H1 (cell line): ENCODE data around the gene PMS1. TPM values are rescaled to one million over a fixed set of nuclear protein-coding genes. Genes with fewer than 3 reads are reported as not detected.

ENCODE experiments used
- CHD2 ChIP-seq: IDR thresholded peaks from 2 replicates; pipeline ENCODE4 v1.6.1; 2012; ENCODE audit warnings: low read length, improper control_type of control experiment
- CREB1 ChIP-seq: IDR thresholded peaks from 2 replicates; pipeline ENCODE4 v1.6.1; 2012; ENCODE audit warnings: inconsistent platforms
- KDM1A ChIP-seq: fragments of 200-600, 300-600 bp; sonication (generic); IDR thresholded peaks from 2 replicates; pipeline ENCODE4 v1.7.1; 2016; ENCODE audit warnings: mild to moderate bottlenecking, low read length, borderline replicate concordance
- NANOG ChIP-seq: IDR thresholded peaks from 2 replicates; pipeline ENCODE4 v1.6.1; 2011; ENCODE audit warnings: low read length, low read depth, mild to moderate bottlenecking, inconsistent platforms; ENCODE audit not compliant: insufficient read depth, poor library complexity, severe bottlenecking
- PHF8 ChIP-seq: fragments of 200-600 bp; sonication (generic); conservative IDR thresholded peaks from 2 replicates; pipeline ENCODE4 v1.7.1; 2012; ENCODE audit warnings: low read depth, mild to moderate bottlenecking, inconsistent platforms, low read length, moderate library complexity
- RAD21 ChIP-seq, 2 experiments: IDR thresholded peaks in 1 of 2; conservative IDR thresholded peaks in 1 of 2; 2 replicates each; pipeline ENCODE4 v1.6.1; 2011; ENCODE audit warnings: low read depth in 2 of 2, low read length in 2 of 2, improper control_type of control experiment in 1 of 2, inconsistent platforms in 1 of 2, mild to moderate bottlenecking in 1 of 2, moderate library complexity in 1 of 2
- SIN3A ChIP-seq, 2 experiments: IDR thresholded peaks in 1 of 2; conservative IDR thresholded peaks in 1 of 2; 2 replicates each; pipeline ENCODE4 v1.6.1; 2011 to 2012; ENCODE audit warnings: low read length in 2 of 2, improper control_type of control experiment in 1 of 2, low read depth in 1 of 2, mild to moderate bottlenecking in 1 of 2
- polyA plus RNA-seq, 7 experiments: library from polyadenylated mRNA; depleted of rRNA in 3 of 7; stranded (reverse) in 5 of 7; unstranded in 2 of 7; fragments of >200 nt in 5 of 7; fragments of 200-250 nt in 2 of 7; gene quantifications; 1 replicate in 5 of 7; 2 replicates in 1 of 7; 4 replicates in 1 of 7; pipeline versions ENCODE4 v1.2.1 to v1.2.3, GENCODE V29; 2011 to 2013; ENCODE audit warnings: missing spikeins in 2 of 7, mixed read lengths in 2 of 7
- total RNA-seq: library from RNA; stranded (reverse); fragmentation: NEBNext Ultra II Directional; extraction: Animal tissue kit (Norgen Biotek cat#: 25700); gene quantifications from 2 replicates; pipeline ENCODE4 v1.2.1, GENCODE V29; 2021

The PMS1 gene
- total and polyA plus RNA-seq, 2 of the 8 experiments (the other 6 are each of a cell fraction or from before 2014, with no cell fraction given) = 13.1 to 59.7 TPM

DNA sequence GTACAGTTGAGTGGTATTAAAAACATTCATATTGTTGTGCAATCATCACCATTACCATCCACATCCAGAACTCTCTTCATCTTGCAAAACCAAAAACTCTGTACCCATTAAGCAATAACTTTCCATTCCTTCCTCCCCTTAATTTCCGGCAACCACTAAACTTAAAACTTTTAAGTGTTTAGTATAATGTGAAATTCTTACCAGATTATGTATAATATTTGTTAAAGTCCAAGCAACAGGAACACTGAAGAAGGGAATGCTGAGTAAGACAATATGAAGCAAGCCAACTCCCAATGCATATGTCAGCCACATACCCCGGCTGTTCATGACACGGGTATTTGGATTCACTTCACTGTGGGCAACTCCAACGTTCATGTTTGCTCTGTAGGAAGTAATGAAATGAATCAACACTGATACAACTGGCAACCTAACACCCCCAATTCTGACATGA is 2.0 kb upstream of the PMS1 start (continued):
- no peak for TF ChIP-seq SIN3A (conservative IDR thresholded peaks at IDR 0.05 in 1 of 2, IDR thresholded peaks at IDR 0.05 in 1 of 2; ENCODE audit: low read depth in 1 of 2, low read length in 2 of 2)
- TF ChIP-seq KDM1A = no peak
- TF ChIP-seq CREB1 = no peak
- no peak for TF ChIP-seq NANOG
- TF ChIP-seq RAD21 (IDR thresholded peaks at IDR 0.05 in 1 of 2, conservative IDR thresholded peaks at IDR 0.05 in 1 of 2; ENCODE audit: low read depth in 2 of 2, low read length in 2 of 2) = no peak
- TF ChIP-seq PHF8 = no peak
- no peak for TF ChIP-seq CHD2
